HCT116 (cell line): ENCODE data around the gene NDOR1.

ENCODE experiments used
- CEBPB ChIP-seq: IDR thresholded peaks from 2 replicates; pipeline ENCODE4 v1.6.1; 2012; ENCODE audit warnings: low read depth
- ELF1 ChIP-seq: IDR thresholded peaks from 2 replicates; pipeline ENCODE4 v1.6.1; 2012; ENCODE audit warnings: low read depth, borderline replicate concordance
- EZH2 ChIP-seq: fragments of 200-600 bp; sonication (generic); IDR thresholded peaks from 2 replicates; pipeline ENCODE4 v1.6.1; 2017; ENCODE audit warnings: antibody characterized with exemption, mixed run types
- EZH2phosphoT487 ChIP-seq: fragments of 200-600 bp; IDR thresholded peaks from 2 replicates; pipeline ENCODE4 v1.6.1; 2018; ENCODE audit warnings: antibody characterized with exemption, borderline replicate concordance
- POLR2A ChIP-seq: IDR thresholded peaks from 2 replicates; pipeline ENCODE4 v1.7.0; 2011; ENCODE audit warnings: borderline replicate concordance; ENCODE audit not compliant: insufficient read depth, insufficient read length; ENCODE audit errors: extremely low read depth
- RAD21 ChIP-seq: IDR thresholded peaks from 2 replicates; pipeline ENCODE4 v1.6.1; 2012; ENCODE audit warnings: low read depth, mild to moderate bottlenecking
- SIN3A ChIP-seq: IDR thresholded peaks from 2 replicates; pipeline ENCODE4 v1.6.1; 2012; ENCODE audit warnings: low read depth
- ZNF274 ChIP-seq: fragments of 200-500 bp; sonication (Bioruptor generic); IDR thresholded peaks from 2 replicates; pipeline ENCODE4 v1.6.1; 2014; ENCODE audit warnings: mild to moderate bottlenecking, low read depth, low read length, inconsistent platforms
- TF ChIP-seq, protein P1 (sequence below), 3 experiments: fragments of 200-600 bp in 1 of 3; sonication (generic) in 1 of 3; IDR thresholded peaks in 2 of 3; conservative IDR thresholded peaks in 1 of 3; 2 replicates each; pipeline ENCODE4 v1.5.1; 2012 to 2017; ENCODE audit warnings: low read depth in 2 of 3, low read length in 2 of 3, antibody characterized with exemption in 1 of 3, borderline replicate concordance in 1 of 3, control low read depth in 1 of 3, mild to moderate bottlenecking in 1 of 3, mixed read lengths in 1 of 3, mixed run types in 1 of 3, moderate library complexity in 1 of 3; ENCODE audit not compliant: insufficient read depth in 1 of 3
- TF ChIP-seq, protein P2 (sequence below): IDR thresholded peaks from 2 replicates; pipeline ENCODE4 v1.6.1; 2012
- TF ChIP-seq, protein P3 (sequence below): IDR thresholded peaks from 2 replicates; pipeline ENCODE4 v1.6.1; 2012
- TF ChIP-seq, protein P4 (sequence below): IDR thresholded peaks from 2 replicates; pipeline ENCODE4 v1.6.1; 2011; ENCODE audit warnings: mild to moderate bottlenecking, low read length, moderate library complexity; ENCODE audit not compliant: insufficient replicate concordance; ENCODE audit errors: extremely low read depth

DNA sequence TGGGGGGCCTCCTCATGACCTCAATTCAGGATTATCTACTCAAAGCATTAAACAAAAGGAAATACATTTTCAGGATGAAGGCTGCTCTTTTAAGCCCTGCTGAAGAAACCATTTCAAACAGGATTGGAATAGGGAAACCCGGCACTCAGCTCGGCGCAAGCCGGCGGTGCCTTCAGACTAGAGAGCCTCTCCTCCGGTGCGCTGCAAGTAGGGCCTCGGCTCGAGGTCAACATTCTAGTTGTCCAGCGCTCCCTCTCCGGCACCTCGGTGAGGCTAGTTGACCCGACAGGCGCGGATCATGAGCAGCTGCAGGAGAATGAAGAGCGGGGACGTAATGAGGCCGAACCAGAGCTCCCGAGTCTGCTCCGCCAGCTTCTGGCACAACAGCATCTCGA lies 772 bp upstream of the NDOR1 start:
- TF ChIP-seq, protein P1, sequence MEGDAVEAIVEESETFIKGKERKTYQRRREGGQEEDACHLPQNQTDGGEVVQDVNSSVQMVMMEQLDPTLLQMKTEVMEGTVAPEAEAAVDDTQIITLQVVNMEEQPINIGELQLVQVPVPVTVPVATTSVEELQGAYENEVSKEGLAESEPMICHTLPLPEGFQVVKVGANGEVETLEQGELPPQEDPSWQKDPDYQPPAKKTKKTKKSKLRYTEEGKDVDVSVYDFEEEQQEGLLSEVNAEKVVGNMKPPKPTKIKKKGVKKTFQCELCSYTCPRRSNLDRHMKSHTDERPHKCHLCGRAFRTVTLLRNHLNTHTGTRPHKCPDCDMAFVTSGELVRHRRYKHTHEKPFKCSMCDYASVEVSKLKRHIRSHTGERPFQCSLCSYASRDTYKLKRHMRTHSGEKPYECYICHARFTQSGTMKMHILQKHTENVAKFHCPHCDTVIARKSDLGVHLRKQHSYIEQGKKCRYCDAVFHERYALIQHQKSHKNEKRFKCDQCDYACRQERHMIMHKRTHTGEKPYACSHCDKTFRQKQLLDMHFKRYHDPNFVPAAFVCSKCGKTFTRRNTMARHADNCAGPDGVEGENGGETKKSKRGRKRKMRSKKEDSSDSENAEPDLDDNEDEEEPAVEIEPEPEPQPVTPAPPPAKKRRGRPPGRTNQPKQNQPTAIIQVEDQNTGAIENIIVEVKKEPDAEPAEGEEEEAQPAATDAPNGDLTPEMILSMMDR (IDR thresholded peaks at IDR 0.05 in 2 of 3, conservative IDR thresholded peaks at IDR 0.05 in 1 of 3; ENCODE audit: borderline replicate concordance in 1 of 3, insufficient read depth in 1 of 3, low read depth in 2 of 3, low read length in 2 of 3), result no peak
- no peak for TF ChIP-seq CEBPB
- TF ChIP-seq EZH2, result no peak
- TF ChIP-seq RAD21, result no peak
- TF ChIP-seq, protein P2, sequence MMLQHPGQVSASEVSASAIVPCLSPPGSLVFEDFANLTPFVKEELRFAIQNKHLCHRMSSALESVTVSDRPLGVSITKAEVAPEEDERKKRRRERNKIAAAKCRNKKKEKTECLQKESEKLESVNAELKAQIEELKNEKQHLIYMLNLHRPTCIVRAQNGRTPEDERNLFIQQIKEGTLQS, result no peak
- TF ChIP-seq, protein P3, sequence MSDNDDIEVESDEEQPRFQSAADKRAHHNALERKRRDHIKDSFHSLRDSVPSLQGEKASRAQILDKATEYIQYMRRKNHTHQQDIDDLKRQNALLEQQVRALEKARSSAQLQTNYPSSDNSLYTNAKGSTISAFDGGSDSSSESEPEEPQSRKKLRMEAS, result no peak
- no peak for TF ChIP-seq ZNF274
- no peak for TF ChIP-seq ELF1
- no peak for TF ChIP-seq EZH2phosphoT487
- TF ChIP-seq POLR2A, result no peak
- TF ChIP-seq SIN3A, result no peak
- TF ChIP-seq, protein P4, sequence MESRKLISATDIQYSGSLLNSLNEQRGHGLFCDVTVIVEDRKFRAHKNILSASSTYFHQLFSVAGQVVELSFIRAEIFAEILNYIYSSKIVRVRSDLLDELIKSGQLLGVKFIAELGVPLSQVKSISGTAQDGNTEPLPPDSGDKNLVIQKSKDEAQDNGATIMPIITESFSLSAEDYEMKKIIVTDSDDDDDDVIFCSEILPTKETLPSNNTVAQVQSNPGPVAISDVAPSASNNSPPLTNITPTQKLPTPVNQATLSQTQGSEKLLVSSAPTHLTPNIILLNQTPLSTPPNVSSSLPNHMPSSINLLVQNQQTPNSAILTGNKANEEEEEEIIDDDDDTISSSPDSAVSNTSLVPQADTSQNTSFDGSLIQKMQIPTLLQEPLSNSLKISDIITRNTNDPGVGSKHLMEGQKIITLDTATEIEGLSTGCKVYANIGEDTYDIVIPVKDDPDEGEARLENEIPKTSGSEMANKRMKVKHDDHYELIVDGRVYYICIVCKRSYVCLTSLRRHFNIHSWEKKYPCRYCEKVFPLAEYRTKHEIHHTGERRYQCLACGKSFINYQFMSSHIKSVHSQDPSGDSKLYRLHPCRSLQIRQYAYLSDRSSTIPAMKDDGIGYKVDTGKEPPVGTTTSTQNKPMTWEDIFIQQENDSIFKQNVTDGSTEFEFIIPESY, result no peak
